HG03025 (cell line): ENCODE results near the gene PELI3.
"Not testable (repeated sequence)": the region's sequence is repeated elsewhere in the genome, so short reads cannot be mapped to it uniquely, and the experiment has no call there.

Source experiments
- ATAC-seq: cut with Tn5 transposase; IDR thresholded peaks from one replicate; pipeline ENCODE4 v1.9.1; 2021; ENCODE audit warnings: mild to moderate bottlenecking, moderate library complexity; ENCODE audit not compliant: unreplicated experiment, low FRiP score

Gene PELI3, protein sequence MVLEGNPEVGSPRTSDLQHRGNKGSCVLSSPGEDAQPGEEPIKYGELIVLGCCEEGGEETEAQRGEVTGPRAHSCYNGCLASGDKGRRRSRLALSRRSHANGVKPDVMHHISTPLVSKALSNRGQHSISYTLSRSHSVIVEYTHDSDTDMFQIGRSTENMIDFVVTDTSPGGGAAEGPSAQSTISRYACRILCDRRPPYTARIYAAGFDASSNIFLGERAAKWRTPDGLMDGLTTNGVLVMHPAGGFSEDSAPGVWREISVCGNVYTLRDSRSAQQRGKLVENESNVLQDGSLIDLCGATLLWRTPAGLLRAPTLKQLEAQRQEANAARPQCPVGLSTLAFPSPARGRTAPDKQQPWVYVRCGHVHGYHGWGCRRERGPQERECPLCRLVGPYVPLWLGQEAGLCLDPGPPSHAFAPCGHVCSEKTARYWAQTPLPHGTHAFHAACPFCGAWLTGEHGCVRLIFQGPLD

DNA sequence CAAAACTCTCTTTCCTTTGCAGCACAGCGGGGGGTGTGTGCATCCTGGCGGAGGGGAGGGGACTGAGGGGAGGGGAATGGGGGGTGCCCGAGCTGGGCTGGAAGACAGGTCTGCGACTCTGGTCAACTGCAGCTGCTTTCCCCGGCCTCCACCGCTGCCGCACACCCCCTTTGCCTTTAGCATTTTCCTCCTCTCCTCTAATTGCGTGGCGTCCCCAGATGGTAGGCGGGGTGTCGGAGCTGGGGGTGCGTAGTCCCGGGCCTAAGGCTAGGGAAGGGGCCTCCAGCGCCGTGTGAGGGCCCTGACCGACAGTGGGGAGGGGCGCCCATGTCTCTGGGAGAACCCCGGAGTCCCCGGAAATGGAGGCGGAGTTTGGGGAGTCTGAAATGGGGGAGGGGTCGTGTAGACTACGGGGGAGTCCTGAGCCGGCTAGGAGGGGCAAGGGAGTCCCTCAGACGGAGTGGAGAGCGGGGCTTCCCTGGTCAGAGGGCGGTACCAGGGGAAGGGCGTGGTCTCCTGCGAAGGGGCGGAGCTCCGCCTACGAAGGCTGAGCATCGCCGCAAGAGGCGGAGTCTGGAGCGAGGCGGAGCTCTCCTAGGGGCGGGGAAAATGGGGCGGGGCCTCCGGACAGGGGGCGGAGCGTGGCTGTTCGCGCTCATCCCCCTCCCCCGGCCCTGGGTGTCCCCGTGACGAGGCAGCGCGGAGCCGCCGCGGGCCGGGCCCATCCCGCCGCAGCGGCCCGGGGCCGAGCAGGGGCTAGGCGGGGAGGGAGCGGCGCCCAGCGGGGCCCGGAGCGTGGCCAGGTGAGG is at the start of gene PELI3:
TSS of gene PELI3 (plus strand) at position 681 of the 809 bp plus-strand sequence. CDS start 1,224 bp downstream, outside the sequence.
- ATAC-seq: peak; percentile 70

DNA sequence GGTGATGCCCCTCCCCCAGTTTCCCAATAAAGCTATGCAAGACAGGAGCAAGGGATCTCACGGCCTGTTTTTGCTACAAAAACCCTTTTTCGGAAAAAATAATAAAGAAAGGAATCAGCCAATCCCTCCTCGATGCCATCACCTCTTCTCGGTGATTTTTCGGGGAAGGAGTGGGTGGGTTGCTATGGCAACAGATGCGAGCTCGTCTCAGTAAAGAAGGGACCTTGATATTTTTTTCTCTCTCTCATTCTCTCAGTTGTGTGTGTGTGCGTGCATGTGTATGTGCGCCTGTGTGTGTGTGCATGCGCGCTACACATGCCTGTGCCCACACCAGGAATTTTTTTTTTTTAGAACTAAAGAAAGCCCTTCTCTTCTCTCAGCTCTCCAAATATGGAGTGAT is 49.7 kb upstream of the PELI3 start:
- ATAC-seq: no peak

DNA sequence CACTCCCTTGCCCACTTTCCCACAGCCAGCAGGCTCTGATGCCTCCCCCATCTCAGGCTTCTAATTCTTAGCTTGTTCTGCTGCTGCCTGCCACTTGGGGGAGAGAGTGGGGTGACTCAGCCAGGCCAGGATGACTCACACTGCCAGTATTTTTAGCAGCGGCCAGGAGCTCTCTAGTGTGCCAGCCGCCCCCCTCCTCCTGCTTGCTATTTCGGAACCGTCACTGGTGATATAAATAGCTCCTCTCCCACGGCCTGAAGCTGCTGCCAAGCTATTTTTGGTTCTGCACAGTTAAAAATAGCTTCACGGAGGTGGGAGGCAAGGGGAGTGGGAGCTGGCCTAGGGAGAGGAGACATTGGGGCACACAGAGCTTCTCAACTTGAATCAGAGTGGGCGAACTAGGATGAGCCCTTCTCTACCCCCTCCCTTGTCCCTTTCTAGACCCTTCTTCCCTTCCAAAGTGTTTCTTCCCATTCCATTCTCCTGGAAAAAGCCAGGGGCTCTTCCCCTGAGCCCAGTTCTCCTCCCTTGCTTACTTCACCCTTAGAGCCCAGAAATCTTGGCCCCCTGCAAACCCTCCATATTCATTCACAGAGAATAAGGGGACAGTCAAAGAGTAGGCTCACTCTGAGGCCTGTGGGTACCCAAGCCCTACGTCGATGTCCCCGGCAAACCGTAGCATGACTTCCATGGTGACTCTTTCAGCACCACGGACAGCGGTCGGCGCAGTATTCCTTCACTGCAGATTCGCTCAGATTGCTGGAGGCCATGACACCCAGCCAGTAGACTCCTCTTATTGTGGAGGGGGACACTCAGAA is 48.3 kb upstream of the PELI3 start:
- ATAC-seq: no peak

DNA sequence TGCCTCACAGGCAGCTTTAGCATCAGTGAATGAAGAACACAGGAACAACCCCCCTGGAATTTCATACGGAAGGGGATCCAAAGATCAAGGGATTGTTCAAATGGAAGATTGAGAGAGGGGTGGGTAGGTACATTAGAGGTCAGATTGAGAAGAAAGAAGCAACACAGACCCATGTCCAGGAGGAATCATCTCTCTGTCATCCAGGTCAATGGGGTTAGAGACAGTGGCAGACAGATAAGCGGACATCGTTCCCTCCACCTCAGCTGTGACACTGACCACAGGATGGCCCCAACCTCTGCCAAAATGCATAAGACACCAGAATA is 47.8 kb upstream of the PELI3 start:
- ATAC-seq: no peak

DNA sequence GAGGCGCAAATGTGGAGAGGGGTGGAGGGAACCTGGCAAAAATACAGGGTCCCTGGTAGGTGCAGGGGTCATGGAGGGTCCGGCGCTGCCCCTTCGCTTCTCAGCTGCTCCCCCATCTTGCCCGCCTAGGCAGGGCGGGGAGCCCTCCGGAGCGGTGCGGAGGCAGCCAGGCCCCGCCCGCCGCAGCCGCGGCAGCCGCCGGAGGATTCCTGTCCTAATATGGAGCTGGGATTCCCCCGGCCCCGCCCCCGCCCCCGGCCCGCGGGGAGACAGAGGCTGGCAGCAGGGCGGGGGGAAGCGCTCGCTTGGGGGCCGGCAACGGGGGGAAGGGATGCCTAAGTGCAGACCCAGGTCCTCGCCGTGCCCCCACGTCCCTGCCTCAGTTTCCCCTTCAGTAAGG is 46.9 kb upstream of the PELI3 start:
- ATAC-seq: no peak

DNA sequence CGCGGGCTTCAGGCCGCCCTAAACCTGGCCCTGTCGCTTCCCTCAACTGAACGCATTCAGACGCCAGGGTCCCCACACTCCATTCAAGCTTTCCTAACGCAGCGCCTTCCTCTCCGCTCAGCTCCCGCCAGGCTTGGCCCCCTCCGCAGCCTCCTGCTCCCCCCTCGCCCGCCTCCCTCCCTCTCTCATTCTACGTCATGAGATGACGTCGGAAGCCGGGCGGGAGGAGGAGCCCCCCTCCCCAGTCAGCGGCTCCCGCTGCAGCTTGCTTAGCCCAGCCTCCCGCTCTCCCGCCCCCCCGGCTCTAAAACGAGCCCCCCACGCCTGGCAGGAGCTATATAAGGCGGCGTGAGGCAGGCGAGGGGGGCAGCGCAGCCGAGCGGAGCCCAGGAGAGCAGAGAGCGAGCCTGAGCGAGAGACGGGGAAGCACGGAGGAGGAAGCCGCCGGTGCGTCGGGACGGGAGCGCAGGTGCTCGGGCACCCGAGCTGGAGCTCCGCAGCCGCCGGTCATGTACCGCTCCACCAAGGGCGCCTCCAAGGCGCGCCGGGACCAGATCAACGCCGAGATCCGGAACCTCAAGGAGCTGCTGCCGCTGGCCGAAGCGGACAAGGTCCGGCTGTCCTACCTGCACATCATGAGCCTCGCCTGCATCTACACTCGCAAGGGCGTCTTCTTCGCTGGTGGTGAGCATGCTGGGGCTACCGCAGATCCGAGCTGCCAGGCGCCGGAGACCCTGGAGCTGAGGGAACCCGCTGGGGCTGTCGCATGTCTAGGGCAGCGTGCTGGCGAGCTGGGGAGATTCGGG is 45.8 kb upstream of the PELI3 start, which contains the start of gene NPAS4:
TSS of gene NPAS4 (plus strand) at position 365 of the 806 bp plus-strand sequence. CDS start at position 510, 145 bp downstream.
- no peak for ATAC-seq

DNA sequence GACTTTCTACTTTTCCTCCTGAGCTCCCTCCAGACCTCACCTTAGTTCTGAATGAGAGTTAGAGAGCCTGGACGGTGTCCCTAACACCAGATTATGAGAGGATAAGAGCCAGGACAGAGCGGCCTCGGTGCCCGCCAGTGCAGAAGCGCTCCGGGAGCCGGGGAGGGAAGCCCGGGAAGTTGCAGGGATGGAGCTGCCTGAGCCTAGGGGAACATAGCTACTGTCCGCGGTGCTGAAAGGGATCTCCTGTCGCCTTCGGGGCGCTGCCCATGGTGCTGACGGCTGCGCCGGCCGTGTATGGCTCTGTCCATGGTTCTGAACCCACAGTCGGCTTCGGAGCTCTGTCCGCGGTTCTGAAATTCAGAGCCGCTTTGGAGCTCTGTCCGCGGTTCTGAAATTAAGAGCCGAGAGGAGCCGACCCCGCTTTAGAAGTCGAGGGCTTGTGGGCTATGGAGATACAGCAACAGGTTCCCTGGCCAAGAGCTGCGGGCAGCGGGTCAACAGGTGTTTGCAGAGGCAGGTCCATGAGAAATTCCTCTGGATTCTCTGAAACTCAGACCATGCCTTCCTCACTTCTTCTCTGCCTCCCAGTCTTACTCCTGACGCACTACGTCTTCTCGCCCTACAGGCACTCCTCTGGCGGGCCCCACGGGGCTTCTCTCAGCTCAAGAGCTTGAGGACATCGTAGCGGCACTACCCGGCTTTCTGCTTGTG is 45.1 kb upstream of the PELI3 start:
- no peak for ATAC-seq

DNA sequence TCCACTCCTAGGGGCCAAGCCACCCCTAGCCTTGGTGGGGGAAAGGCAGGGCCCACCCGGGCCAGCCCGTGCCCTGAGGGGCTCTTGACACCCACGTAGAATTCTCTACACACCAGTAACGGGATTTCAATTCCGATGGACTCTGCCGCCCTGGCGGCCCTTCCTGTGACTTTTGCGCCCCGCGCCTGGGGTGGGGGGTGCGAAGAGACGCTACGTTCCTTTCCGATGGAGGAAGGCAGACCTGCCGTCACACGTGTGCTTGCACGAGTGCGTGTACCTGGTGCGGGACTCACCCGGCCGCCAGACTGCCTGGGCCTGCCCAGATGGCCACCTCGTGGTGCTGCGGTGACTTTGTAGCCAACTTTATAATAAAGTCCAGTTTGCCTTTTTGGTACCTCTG is 40.4 kb upstream of the PELI3 start:
- ATAC-seq: no peak

DNA sequence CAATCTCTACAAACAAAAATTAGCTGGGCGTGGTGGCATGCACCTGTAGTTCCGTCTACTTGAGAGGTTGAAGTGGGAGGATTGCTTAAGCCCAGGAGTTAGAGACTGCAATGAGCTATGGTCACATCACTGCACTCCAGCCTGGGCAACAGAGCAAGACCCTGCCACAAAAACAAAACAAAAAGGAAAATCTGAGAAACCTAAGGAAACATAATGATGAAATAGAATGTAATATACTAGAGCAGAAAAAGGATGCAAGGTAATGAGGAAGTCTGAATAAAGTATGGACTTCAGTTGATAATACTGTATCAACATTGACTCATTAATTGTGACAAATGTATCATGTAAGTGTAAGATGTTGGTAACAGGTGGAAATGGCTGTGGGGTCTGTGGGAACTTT is 37.8 kb upstream of the PELI3 start:
- no peak for ATAC-seq

DNA sequence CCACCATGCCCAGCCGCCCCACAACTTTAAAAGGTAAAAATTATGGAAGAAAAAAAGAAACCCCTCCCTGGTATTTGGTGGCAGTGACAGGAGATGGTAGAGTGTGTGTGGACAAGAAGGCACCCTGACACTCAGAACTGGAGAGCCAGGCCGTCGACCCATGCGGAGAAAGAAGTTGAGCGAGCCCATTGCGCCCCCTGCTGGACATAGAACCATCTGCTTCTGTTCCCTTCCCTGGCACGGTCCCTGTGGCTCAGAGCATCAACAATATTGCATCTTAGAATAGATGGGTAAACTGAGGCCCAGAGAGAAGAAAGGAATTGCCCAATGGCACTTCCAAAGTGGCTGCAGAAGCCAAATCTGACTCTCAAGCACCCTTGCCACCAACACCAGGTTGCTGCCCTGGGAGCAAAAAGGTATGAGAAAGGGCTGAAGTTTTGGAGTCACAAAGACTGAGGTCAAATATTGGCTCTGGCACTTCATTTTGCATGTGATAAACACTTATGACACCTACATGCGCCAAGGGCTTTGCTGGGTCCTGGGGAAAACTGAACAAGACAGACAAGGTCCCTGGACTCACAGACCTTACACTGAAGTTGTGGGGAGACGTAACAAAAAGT is 36.6 kb upstream of the PELI3 start:
- ATAC-seq: no peak

DNA sequence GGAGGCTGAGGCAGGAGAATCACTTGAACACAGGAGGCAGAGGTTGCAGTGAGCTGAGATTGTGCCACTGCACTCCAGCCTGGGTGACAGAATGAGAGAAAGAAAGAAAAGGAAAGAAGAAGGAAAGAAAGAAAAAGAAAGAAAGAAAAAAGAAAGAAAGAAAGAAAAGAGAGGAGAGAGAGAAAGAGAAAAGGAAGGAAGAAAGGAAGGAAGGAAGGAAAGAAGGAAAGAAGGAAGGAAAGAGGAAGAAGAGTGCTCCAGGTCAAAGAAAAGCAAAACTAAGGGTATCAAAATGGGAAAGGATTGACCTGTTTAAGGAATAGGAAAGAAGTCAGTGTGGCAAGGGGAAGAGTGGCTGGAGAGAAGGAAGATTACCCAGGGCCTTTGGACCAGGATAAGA is 35.4 kb upstream of the PELI3 start:
- ATAC-seq: not testable (repeated sequence)

DNA sequence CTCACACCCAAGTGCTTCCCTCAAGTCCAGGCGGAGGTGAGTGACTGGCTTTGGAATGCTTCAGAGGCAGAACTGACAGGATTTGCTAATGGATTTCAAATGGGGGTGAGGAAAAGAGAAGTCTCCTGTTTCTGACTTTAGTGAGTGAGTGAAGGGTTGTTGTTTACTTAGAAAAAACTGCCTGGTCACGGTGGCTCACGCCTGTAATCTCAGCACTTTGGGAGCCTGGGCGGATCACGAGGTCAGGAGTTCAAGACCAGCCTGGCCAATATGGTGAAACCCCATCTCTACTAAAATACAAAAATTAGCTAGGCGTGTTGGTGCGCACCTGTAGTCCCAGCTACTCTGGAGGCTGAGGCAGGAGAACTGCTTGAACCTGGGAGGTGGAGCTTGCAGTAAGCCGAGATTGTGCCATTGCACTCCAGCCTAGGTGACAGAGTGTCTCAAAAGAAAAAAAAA is 34.8 kb upstream of the PELI3 start:
- ATAC-seq: not testable (repeated sequence)

DNA sequence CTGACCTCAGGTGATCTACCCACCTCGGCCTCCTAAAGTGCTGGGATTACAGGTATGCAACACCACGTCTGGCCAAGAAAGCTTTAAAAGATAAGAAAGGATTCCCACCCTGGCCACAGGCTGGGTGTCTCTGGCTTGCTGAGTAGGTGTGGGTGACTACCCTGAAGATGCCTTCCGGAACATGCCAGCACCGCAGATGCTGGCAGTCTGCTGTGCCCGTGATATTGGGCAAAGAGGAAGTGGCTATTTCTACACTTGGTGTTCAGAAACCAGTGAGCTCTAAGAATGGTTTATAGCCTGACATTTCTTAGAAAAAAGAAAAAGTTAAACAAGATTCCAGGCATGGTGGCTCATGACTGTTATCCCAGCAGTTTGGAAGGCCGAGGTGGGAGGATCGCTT is 34.1 kb upstream of the PELI3 start:
- ATAC-seq: no peak

DNA sequence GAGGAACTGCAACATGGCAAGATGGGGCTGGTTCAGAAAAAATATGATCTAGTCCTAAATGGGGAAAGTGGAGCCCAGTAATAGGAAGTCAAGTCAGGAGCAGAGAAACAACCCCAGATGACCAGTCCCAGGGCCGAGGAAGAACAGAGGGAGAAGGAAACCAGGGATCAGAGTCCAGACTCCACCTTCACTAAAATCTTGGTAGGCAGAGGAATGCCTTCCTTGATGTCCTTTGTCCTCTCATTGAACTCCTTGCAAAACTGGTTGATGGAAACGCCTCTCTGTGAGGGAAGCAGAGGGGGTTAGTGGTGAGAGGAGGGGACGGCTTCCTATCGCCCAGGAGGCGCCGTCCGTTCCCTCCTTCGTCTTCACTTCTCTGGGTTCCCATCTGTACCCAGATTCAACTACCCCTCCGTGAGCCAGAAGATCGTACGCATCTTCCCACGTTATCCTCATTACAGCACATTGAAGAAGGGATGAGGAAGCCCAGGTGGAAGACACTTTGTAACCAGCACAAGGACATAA is 28.7 kb upstream of the PELI3 start:
- ATAC-seq: no peak

DNA sequence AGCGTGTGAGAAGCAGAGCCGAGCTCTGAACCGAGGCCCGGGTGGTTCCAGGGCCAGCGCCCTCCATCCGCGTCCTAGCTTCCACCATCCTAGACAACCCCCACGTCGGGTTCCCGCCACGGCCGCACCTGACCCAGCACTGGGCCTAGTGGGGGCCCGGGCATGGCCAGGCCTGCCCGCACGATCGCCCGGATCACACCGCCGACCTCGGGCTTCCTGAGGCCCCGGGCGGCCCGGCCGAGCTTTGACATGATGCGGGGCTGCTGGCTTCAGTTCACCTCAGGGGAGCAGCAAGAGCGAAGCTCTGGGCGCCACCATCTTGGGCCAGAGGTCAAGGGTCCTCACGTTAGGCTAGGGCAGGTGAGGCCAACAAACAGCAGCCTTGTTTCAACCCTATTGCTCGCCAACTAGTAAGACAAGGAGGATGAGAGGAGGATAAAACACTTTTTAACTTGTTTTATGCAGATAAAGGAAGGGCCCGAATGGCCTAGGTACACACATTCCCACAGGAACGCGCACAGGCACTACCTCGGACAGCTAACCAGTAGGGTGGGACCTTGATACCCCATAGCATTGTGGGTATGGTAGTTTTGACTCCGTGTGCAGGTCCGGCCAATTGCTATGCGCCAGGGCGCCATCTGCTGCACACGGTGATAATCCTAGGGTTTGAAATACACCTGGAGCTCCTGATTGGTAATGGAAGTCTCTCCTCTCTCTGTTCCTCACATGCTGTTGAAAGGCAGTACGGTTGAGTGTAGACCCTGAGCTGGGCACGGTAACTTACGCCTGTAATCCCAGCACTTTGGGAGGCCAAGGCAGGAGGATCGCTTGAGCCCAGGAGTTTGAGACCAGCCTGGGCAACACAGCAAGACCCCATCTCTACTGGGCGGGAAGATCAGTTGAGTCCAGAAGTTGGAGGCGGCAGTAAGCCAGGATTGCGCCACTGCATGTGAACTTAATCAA is 27.9 kb upstream of the PELI3 start, which contains the start of gene MRPL11:
TSS of gene MRPL11 (minus strand) at position 345 of the 963 bp plus-strand sequence. CDS start at position 251, 94 bp downstream.
- peak; percentile 83 for ATAC-seq

DNA sequence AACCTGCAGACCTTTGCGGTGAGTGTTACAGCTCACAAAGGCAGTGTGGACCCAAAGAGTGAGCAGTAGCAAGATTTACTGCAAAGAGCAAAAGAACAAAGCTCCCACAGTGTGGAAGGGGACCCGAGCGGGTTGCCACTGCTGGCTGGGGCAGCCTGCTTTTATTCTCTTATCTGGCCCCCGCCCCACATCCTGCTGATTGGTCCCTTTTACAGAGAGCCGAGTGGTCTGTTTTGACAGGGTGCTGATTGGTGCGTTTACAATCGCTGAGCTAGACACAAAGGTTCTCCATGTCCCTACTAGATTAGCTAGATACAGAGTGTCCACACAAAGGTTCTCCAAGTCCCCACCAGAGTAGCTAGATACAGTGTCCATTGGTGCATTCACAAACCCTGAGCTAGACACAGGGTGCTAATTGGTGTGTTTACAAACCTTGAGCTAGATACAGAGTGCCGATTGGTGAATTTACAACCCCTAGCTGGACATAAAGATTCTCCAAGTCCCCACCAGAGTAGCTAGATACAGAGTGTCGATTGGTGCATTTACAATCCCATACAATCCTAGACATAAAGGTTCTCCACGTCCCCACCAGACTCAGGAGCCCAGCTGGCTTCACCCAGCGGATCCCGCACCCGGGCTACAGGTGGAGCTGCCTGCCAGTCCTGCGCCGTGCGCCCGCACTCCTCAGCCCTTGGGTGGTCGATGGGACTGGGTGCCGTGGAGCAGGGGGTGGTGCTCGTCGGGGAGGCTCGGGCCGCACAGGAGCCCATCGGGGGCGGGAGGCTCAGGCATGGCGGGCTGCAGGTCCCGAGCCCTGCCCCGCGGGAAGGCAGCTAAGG is 26.4 kb upstream of the PELI3 start:
- not testable (repeated sequence) for ATAC-seq
